ENCODE results near the gene UCP3.

DNA sequence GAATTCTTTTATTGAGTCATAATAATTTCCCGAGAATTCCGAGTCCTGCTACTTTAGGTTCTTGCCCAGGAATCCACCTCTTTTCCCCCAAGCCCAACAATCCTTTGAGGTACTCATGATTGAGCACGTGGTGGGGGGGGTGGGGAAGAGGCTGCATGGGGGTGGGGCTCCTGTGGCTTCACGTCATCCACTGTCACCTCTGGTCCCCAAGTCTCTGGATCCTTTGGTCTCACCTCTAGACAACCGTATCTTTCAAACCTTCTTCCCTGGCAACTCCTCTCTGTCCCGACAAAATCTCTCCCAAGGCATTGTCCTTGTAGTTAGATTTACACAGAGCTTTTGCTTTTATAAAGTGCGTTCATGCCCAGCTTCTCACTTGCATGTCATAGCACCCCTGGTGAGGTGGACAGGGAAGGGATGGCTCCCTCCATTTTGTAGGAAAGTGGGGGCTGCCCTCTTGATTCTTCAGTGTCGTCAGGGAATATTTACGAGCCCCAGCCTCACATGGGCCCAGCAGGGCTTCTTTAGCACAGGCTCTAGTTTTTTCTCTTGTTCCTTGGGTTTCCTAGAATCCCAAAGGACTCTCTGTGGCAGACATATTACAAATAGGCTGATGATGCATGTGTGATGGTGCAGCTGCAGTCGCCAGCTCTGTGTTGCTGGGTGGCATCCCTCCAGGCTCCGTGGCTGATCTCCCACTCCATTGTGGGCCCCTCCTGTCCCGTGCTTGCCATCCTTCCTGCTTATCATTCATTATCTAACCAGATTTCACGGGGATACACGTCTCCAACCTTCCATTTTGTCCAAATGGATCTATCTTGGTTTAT lies 8.4 kb downstream of the UCP3 start:
- TF ChIP-seq, protein P1, sequence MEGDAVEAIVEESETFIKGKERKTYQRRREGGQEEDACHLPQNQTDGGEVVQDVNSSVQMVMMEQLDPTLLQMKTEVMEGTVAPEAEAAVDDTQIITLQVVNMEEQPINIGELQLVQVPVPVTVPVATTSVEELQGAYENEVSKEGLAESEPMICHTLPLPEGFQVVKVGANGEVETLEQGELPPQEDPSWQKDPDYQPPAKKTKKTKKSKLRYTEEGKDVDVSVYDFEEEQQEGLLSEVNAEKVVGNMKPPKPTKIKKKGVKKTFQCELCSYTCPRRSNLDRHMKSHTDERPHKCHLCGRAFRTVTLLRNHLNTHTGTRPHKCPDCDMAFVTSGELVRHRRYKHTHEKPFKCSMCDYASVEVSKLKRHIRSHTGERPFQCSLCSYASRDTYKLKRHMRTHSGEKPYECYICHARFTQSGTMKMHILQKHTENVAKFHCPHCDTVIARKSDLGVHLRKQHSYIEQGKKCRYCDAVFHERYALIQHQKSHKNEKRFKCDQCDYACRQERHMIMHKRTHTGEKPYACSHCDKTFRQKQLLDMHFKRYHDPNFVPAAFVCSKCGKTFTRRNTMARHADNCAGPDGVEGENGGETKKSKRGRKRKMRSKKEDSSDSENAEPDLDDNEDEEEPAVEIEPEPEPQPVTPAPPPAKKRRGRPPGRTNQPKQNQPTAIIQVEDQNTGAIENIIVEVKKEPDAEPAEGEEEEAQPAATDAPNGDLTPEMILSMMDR (conservative IDR thresholded peaks at IDR 0.05; ENCODE audit: low read length): no peak
- no peak for TF ChIP-seq EZH2phosphoT487 (IDR thresholded peaks at IDR 0.05; ENCODE audit: borderline replicate concordance, low read depth, low read length)
